GM12864 (cell line): ENCODE data around the gene TMEM225B.
"Not testable (repeated sequence)": the region's sequence is repeated elsewhere in the genome, so short reads cannot be mapped to it uniquely, and the experiment has no call there.

ENCODE experiments used
- DNase-seq: peaks from one replicate; pipeline ENCODE4 v3.0.0-alpha.2; 2011; ENCODE audit warnings: low read depth
- H3K4me3 ChIP-seq: 2 replicates; pipeline ENCODE4 v1.5.1; 2011; ENCODE audit warnings: mild to moderate bottlenecking, low read depth, low read length, control low read depth
- CTCF ChIP-seq: IDR thresholded peaks from 2 replicates; pipeline ENCODE4 v1.5.1; 2011; ENCODE audit warnings: low read depth, mild to moderate bottlenecking, moderate library complexity, low read length, control low read depth, inconsistent platforms; ENCODE audit errors: missing control alignments

The TMEM225B gene

GRCh38 chr7:99643464-99643863 lies 45.4 kb downstream of the TMEM225B start:
- H3K4me3 ChIP-seq: no peak overlapping the region
- DNase-seq: no peak
- no peak for TF ChIP-seq CTCF

DNA sequence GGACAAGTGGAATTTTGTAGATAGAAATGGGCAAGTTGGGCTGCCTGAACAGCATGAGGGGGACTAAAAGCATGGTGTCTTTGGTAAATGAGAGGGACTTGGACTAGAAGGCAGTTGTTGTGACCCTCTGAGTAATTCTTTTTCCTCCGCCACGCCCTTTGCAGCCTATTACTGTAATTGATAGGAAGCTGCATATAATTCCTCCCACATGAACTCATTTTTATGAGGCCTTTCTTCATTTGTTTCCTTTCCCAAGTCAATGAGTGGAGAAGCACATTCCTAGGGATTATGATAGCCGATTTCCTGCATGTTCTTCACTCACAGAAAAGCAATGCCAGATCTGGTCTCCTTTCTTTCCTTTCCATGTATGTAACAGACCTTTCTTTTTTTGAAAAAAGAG lies 46.4 kb downstream of the TMEM225B start:
- no peak for TF ChIP-seq CTCF
- no peak for DNase-seq
- no peak overlapping the region for H3K4me3 ChIP-seq

DNA sequence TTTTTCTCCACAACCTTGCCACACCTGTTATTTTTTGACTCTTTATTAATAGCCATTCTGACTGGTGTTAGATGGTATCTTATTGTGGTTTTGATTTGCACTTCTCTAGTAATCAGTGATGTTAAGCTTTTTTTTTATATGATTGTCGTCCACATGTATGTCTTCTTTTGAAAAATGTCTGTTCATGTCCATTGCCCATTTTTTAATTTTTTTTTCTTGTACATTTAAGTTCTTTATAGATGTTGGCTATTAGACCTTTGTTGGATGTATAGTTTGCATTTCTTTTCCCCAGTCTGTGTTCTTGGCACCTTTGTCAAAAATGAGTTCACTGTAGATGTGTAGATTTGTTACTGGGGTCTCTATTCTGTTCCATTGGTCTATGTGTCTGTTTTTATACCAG lies 47.5 kb downstream of the TMEM225B start:
- TF ChIP-seq CTCF: no peak
- no peak for DNase-seq
- no peak overlapping the region for H3K4me3 ChIP-seq

DNA sequence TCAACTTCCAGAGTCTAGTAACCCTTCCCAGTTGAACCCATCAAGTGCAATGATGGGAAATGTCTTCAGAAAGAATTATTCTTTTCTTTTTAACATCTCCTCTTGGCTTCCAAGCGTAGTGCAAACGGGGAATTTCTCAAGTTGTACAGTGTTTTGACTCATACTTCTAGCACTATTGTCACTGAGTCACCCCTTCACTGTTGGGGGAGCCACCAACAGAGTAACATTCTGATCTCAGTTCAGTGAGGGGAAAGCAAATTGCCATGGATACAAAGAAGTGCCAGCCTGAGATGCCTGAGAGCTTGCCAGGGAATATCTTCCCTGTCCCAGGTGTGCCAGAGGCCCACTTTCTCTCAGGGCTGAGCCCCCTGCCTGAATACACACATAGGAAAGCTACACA lies 50.8 kb downstream of the TMEM225B start:
- no peak overlapping the region for H3K4me3 ChIP-seq
- no peak for DNase-seq
- no peak for TF ChIP-seq CTCF

DNA sequence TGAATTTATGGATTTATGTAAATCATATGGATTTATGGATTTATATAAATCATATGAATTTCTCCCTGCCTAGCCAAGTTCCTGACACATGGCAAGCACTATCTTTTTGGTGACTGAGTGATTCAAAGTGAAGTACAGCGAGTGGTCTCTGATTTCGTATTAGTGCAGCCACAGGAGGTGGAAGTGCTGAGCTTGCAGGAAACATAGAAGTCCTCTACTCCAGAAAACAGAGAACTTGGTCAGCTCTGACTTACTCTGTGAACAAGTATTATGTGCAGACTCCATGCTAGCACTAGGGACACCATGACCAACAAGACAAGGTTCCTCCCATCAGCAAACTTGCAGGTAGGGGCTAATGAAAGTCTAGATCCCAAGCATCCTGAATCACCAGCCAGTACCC lies 53.2 kb downstream of the TMEM225B start:
- no peak for TF ChIP-seq CTCF
- DNase-seq: no peak
- no peak overlapping the region for H3K4me3 ChIP-seq

DNA sequence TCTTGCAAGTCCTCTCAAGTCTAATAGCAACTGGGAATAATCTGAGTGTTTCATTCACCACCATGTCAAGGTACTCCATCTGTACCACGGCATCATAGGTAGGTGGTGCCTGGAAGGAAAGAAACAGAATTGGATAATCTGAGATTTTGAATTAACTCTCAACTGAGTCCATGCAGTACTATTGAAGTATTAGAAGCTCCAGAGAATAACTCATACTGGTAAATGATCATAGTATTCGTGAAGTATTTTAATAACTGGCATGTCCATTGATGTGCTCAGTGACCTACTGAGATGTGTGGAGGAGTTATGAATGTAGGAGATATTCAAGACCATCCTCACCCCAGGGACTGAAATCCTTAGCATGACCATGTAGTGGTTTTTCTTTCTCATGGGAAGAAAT lies 54.6 kb downstream of the TMEM225B start:
- DNase-seq: no peak
- TF ChIP-seq CTCF: no peak

DNA sequence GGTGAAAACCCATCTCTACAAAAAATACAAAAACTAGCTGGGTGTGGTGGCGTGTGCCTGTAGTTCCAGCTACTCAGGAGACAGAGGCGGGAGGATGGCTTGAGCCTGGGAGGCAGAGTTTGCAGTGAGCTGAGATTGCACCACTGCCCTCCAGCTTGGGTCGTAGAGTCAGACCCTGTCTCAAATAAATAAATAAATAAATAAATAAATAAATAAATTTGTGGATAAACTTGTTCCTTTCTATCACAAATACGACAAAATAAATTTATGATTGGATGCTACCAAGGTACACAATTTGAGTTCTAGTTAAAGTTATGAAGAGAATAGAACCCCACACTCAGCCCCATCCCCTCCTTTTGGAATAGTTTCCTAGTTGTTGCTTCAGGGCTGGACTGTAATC lies 55.2 kb downstream of the TMEM225B start:
- DNase-seq, H3K4me3 ChIP-seq: not testable (repeated sequence)

More for the DNA sequence above, 54.6 kb downstream of the TMEM225B start:
- no peak overlapping the region for H3K4me3 ChIP-seq

DNA sequence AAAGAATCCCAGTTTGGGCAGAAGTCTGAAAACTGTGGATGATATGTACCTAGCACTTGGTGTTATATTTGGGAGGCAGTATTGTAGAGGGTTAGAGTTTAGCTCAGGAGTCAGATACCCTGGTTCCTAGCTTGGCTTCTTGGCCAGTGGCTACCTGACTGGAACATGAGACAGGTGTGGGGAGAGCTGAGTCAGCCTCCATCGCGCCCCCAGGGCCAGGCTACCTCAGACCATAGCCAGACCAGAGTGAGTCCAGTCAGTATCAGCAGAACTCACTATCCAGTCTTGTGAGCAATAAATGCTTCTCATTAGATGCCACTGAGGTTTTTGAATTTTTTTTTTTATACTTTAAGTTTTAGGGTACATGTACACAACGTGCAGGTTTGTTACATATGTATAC lies 55.7 kb downstream of the TMEM225B start:
- TF ChIP-seq CTCF: no peak
- no peak for DNase-seq
- no peak overlapping the region for H3K4me3 ChIP-seq

DNA sequence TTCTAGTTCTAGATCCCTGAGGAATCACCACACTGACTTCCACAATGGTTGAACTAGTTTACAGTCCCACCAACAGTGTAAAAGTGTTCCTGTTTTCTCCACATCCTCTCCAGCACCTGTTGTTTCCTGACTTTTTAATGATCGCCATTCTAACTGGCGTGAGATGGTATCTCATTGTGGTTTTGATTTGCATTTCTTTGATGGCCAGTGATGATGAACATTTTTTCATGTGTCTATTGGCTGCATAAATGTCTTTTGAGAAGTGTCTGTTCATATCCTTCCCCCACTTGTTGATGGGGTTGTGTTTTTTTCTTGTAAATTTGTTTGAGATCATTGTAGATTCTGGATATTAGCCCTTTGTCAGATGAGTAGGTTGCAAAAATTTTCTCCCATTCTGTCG lies 56.6 kb downstream of the TMEM225B start:
- not testable (repeated sequence) for H3K4me3 ChIP-seq, DNase-seq

- H3K4me3 ChIP-seq, DNase-seq: not testable (repeated sequence)
These were observed 59.8 kb downstream of the TMEM225B start for GRCh38 chr7:99657879-99658278.
